Uterus (tissue), 4 donors: ENCODE measurements around the gene NDUFB2. TPM values are rescaled to one million over a fixed set of nuclear protein-coding genes. Genes with fewer than 3 reads are reported as not detected.
"Not testable (repeated sequence)": the region's sequence is repeated elsewhere in the genome, so short reads cannot be mapped to it uniquely, and the experiment has no call there.

Source experiments
- DNase-seq, 2 donors: peaks; one replicate each; pipeline ENCODE4 v3.0.0-alpha.2; 2019 to 2020
- H3K27ac ChIP-seq, 2 donors: fragments of 200-600 bp; sonication (generic); 1 replicate in 1 of 2; 2 replicates in 1 of 2; pipeline ENCODE4 v1.5.1; 2016 to 2018
- H3K27me3 ChIP-seq, 2 donors: fragments of 200-600 bp; sonication (generic); one replicate each; pipeline ENCODE4 v1.5.1; 2018 to 2019; ENCODE audit warnings: control low read depth in 1 of 2
- H3K36me3 ChIP-seq, 2 donors: fragments of 200-600 bp; sonication (generic); one replicate each; pipeline ENCODE4 v1.5.1; 2019; ENCODE audit warnings: control low read depth in 1 of 2
- H3K4me1 ChIP-seq, 2 donors: fragments of 200-600 bp; sonication (generic); one replicate each; pipeline ENCODE4 v1.5.1; 2018 to 2019; ENCODE audit warnings: control low read depth in 1 of 2
- H3K4me3 ChIP-seq, 2 donors: fragments of 200-600 bp; sonication (generic); 1 replicate in 1 of 2; 2 replicates in 1 of 2; pipeline ENCODE4 v1.5.1; 2018 to 2019; ENCODE audit warnings: mild to moderate bottlenecking in 1 of 2
- H3K9me3 ChIP-seq, 2 donors: fragments of 200-600 bp; sonication (generic); one replicate each; pipeline ENCODE4 v1.5.1; 2019; ENCODE audit warnings: control low read depth in 1 of 2
- CTCF ChIP-seq, 4 experiments: fragments of 200-600 bp in 2 of 4; fragments of 450-650 bp in 2 of 4; sonication (generic) in 2 of 4; IDR thresholded peaks; one replicate each; pipeline ENCODE4 v1.5.1; 2016 to 2019; ENCODE audit warnings: antibody characterized with exemption in 4 of 4, mild to moderate bottlenecking in 2 of 4, moderate library complexity in 1 of 4
- POLR2A ChIP-seq, 2 donors: fragments of 450-650 bp; IDR thresholded peaks; one replicate each; pipeline ENCODE4 v1.6.1; 2016; ENCODE audit warnings: antibody characterized with exemption in 2 of 2, mild to moderate bottlenecking in 1 of 2, moderate library complexity in 1 of 2
- intact Hi-C: fragments of 100-400 bp; cut with DNase I; formaldehyde crosslinking; loops from one replicate; pipeline ENCODE4 v1.15.1; 2023; ENCODE audit warnings: low total_unique reads
- total RNA-seq, 4 donors: library from RNA; depleted of rRNA in 3 of 4; stranded (reverse); fragments of >200 nt in 3 of 4; gene quantifications; one replicate each; pipeline versions ENCODE4 v1.1.0 to v1.2.4, GENCODE V29; 2014 to 2023
- donor health status: DM: yes; HTN: yes; CAD: no.

The NDUFB2 gene
- total RNA-seq, 4 donors from 2014 or later = 29.5 to 349 (median 157) TPM

DNA sequence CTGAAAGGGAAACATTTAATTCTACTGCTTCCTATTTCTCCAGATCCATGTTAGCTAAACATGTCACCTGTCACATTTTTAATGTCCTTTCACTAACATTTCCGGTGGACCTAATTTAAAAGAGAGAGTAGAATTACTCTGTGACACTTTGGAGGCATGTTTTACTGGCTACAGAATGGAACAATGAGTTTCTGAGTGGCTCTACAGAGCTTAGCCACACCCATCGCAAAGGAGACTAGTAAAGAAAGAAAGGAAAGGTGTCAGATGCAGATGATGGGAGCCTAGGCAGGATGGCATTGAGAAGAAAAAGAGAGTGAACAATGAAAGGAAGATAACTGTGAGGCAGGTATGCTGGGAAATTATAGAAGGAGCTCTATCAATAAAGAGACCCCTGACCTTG, 35.9 kb downstream of the NDUFB2 start:
- Histone ChIP-seq H3K4me1 (no peaks in the 10 kb centered on the region), H3K4me3 (no peak overlapping the region), H3K27ac (no peak overlapping the region), H3K36me3 (no peaks in the 10 kb centered on the region), H3K27me3 (no peaks in the 10 kb centered on the region), H3K9me3 (no peaks in the 10 kb centered on the region)
- TF ChIP-seq POLR2A (IDR thresholded peaks at IDR 0.05) = no peak
- no peak for TF ChIP-seq CTCF (IDR thresholded peaks at IDR 0.05)
- intact Hi-C loops = no loop called here
- no peak for DNase-seq

GRCh38 chr7:140734096-140734495, 37.6 kb downstream of the NDUFB2 start:
- intact Hi-C loops = no loop called here
- H3K36me3 ChIP-seq = no peaks in the 10 kb centered on the region
- TF ChIP-seq CTCF (IDR thresholded peaks at IDR 0.05) = no peak
- TF ChIP-seq POLR2A (IDR thresholded peaks at IDR 0.05) = no peak

DNA sequence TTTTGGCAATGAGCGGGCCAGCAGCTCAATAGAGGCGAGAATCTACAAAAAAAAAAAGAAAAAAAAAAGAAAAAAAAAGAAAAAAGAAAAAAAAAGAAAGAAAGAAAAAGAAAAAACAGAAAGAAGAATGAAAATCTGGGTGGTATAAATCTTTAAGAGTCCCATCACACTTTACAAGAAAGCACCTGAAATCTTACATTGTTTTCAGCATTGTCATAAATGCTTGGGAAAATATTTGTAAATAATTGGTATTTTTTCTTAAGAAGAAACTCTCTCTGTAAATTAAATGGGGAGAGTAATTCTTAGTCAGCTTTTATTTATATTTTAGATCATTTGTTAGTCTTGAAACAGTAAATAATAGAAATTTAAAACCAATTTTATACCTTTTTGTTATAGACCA, 38.2 kb downstream of the NDUFB2 start:
- intact Hi-C loops = no loop called here
- H3K4me3 ChIP-seq = no peak overlapping the region
- H3K27me3 ChIP-seq = no peaks in the 10 kb centered on the region
- TF ChIP-seq CTCF (IDR thresholded peaks at IDR 0.05) (no peak), POLR2A (IDR thresholded peaks at IDR 0.05) (no peak)
- no peak for DNase-seq
- no peak overlapping the region for H3K27ac ChIP-seq
- no peaks in the 10 kb centered on the region for H3K36me3 ChIP-seq
- no peaks in the 10 kb centered on the region for H3K4me1 ChIP-seq
- no peaks in the 10 kb centered on the region for H3K9me3 ChIP-seq

More at GRCh38 chr7:140734096-140734495, 37.6 kb downstream of the NDUFB2 start:
- Histone ChIP-seq H3K4me3 (no peak overlapping the region), H3K4me1 (no peaks in the 10 kb centered on the region), H3K27me3 (no peaks in the 10 kb centered on the region), H3K27ac (no peak overlapping the region), H3K9me3 (no peaks in the 10 kb centered on the region)
- no peak for DNase-seq

GRCh38 chr7:140738280-140738679, 41.8 kb downstream of the NDUFB2 start:
- DNase-seq = no peak
- Histone ChIP-seq H3K9me3 (no peaks in the 10 kb centered on the region), H3K27ac (no peak overlapping the region), H3K4me3 (no peak overlapping the region), H3K27me3 (no peaks in the 10 kb centered on the region), H3K4me1 (no peaks in the 10 kb centered on the region), H3K36me3 (no peaks in the 10 kb centered on the region)
- intact Hi-C loops = no loop called here
- TF ChIP-seq POLR2A (IDR thresholded peaks at IDR 0.05) (no peak), CTCF (IDR thresholded peaks at IDR 0.05) (no peak)

DNA sequence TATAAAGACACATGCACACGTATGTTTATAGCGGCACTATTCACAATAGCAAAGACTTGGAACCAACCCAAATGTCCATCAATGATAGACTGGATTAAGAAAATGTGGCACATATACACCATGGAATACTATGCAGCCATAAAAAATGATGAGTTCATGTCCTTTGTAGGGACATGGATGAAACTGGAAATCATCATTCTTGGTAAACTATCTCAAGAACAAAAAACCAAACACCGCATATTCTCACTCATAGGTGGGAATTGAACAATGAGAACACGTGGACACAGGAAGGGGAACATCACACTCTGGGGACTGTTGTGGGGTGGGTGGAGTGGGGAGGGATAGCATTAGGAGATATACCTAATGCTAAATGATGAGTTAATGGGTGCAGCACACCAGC, 46.7 kb downstream of the NDUFB2 start:
- H3K4me3 ChIP-seq, DNase-seq, intact Hi-C loops, H3K9me3 ChIP-seq, H3K27me3 ChIP-seq, H3K36me3 ChIP-seq, H3K4me1 ChIP-seq, H3K27ac ChIP-seq: not testable (repeated sequence)

DNA sequence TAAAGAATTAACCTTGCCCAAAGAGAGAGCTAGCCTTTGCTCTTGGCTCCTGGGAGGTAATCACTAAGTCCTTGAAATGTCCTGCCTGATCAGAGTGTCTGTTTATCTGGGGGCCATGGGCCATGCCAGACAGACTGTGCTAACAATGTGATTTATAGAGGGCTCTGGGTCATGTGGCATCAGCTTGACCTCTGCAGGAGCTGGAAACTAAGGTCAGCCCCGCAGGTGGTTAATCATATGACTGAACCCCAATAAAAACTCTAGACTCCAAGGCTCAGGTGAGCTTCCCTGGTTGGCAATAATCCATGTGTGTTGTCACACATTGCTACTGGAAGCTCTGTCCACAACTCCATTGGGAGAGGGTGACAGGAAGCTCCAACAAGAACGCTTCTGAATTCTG, 47.5 kb downstream of the NDUFB2 start:
- Histone ChIP-seq H3K4me1 (no peaks in the 10 kb centered on the region), H3K9me3 (no peaks in the 10 kb centered on the region), H3K4me3 (no peak overlapping the region), H3K27ac (no peak overlapping the region), H3K27me3 (no peaks in the 10 kb centered on the region), H3K36me3 (no peaks in the 10 kb centered on the region)
- no peak for DNase-seq
- intact Hi-C loops = no loop called here
- no peak for TF ChIP-seq POLR2A (IDR thresholded peaks at IDR 0.05)
- TF ChIP-seq CTCF (IDR thresholded peaks at IDR 0.05) = no peak
